Heart left ventricle (tissue), 16 donors: ENCODE measurements around the gene HDGFL1. TPM values are rescaled to one million over a fixed set of nuclear protein-coding genes. Genes with fewer than 3 reads are reported as not detected.
A peak's percentile ranks its signal among the peaks of the same experiment; 100 is the strongest.

Source experiments
- ATAC-seq, 4 donors: fragments of 200-7000 bp; cut with Tn5 transposase; one replicate each; pipeline ENCODE4 v1.9.1; 2020 to 2022; ENCODE audit warnings: moderate library complexity in 4 of 4, mild to moderate bottlenecking in 3 of 4, moderate number of reproducible peaks in 1 of 4
- DNase-seq, 5 donors: peaks; one replicate each; pipeline ENCODE4 v3.0.0-alpha.2; 2020
- H3K27ac ChIP-seq, 12 donors: fragments of 200-600 bp; sonication (generic) in 4 of 12; one replicate each; pipeline versions ENCODE4 v1.5.0 to v1.8.0; 2016 to 2022; ENCODE audit warnings: mild to moderate bottlenecking in 2 of 12
- H3K27me3 ChIP-seq, 9 donors: fragments of 200-600 bp; sonication (generic) in 2 of 9; one replicate each; pipeline versions ENCODE4 v1.5.1 to v1.8.0; 2016 to 2022; ENCODE audit warnings: mild to moderate bottlenecking in 3 of 9
- H3K36me3 ChIP-seq, 9 donors: fragments of 200-600 bp; sonication (generic) in 2 of 9; one replicate each; pipeline versions ENCODE4 v1.5.0 to v1.8.0; 2018 to 2022; ENCODE audit warnings: mild to moderate bottlenecking in 2 of 9
- H3K4me1 ChIP-seq, 12 donors: fragments of 200-600 bp; sonication (generic) in 4 of 12; one replicate each; pipeline versions ENCODE4 v1.5.0 to v1.8.0; 2016 to 2022; ENCODE audit warnings: mild to moderate bottlenecking in 3 of 12
- H3K4me3 ChIP-seq, 12 donors: fragments of 200-600 bp; sonication (generic) in 4 of 12; one replicate each; pipeline versions ENCODE4 v1.5.0 to v1.8.0; 2017 to 2022; ENCODE audit warnings: mild to moderate bottlenecking in 9 of 12, moderate library complexity in 4 of 12
- H3K9me3 ChIP-seq, 12 donors: fragments of 200-600 bp; sonication (generic) in 4 of 12; one replicate each; pipeline versions ENCODE4 v1.5.0 to v1.8.0; 2016 to 2022; ENCODE audit warnings: mild to moderate bottlenecking in 1 of 12
- CTCF ChIP-seq, 12 donors: fragments of 200-600 bp; sonication (generic) in 4 of 12; IDR thresholded peaks; one replicate each; pipeline versions ENCODE4 v1.5.0 to v1.8.0; 2018 to 2022; ENCODE audit warnings: antibody characterized with exemption in 12 of 12, mild to moderate bottlenecking in 5 of 12
- POLR2A ChIP-seq, 2 donors: fragments of 450-650 bp; IDR thresholded peaks; one replicate each; pipeline ENCODE4 v1.6.1; 2017; ENCODE audit warnings: antibody characterized with exemption in 2 of 2, mild to moderate bottlenecking in 2 of 2, moderate library complexity in 2 of 2
- WGBS, 4 donors: extraction: QIAGEN DNeasy Blood & Tissue Kit in 2 of 4; methylation state at CpG; one replicate each; pipeline versions ENCODE4 v1.1.5 to v1.1.7; 2013 to 2018; 5-methylcytosine and 5-hydroxymethylcytosine counted together
- intact Hi-C, 10 donors: fragments of 100-400 bp; cut with DNase I; formaldehyde crosslinking; loops; one replicate each; pipeline versions ENCODE4 v1.11.1 to v1.14.2; 2022
- polyA plus RNA-seq, 2 donors: library from polyadenylated mRNA; stranded (reverse); fragments of 200-250 nt; gene quantifications; one replicate each; pipeline ENCODE4 v1.2.3, GENCODE V29; 2013
- total RNA-seq, 9 donors: library from RNA; depleted of rRNA in 2 of 9; stranded (reverse); fragments of >200 nt in 2 of 9; fragmentation: NEBNext Ultra II Directional in 3 of 9; extraction: Animal tissue kit (Norgen Biotek cat#: 25700) in 3 of 9; gene quantifications; one replicate each; pipeline versions ENCODE4 v1.1.0 to v1.2.4, GENCODE V29; 2016 to 2023
- donor health status: ischemic (EF 13 %, LVEDD 7.1; RV severe dilation, severe dysfunction).
- donor health status: healthy with polysubstance abuse.
- donor health status: DM: no; HTN: yes; CAD: no.
- donor health status: DM: no; HTN: no; CAD: no.
- donor health status: ischemic (EF 25% LVEDD 6.9; RV normal size, moderate dysfunction).
- donor health status: ischemic (EF 25% LVEDD 5.7; RV mildly dilated, moderate dysfunction).
- donor health status: healthy.
- donor health status: DM: yes; HTN: yes; CAD: no.
- donor health status: ischemic (EF 35%, LVEDD 5.7; RV mildly dilated, moderate dysfunction).
- donor health status: nonischemic (EF 11% LVEDD 7.7; RV severe dilation, severe dysfunction).
- donor health status: DM: yes; HTN: yes; CAD: no.
- donor health status: PGD.
- donor health status: ischemic (EF 29% LVEDD 5.4; RV normal size, mild dysfunction).
- donor health status: nonischemic (EF 23%, LVEDD 6.1; RV moderate dilation, normal function).

Gene HDGFL1
- total and polyA plus RNA-seq, 11 donors = not detected

- ATAC-seq = no peak
- DNase-seq = no peak
- Histone ChIP-seq H3K27me3 (no peaks in the 10 kb centered on the region), H3K4me3 (no peak overlapping the region), H3K27ac (no peak overlapping the region), H3K4me1 (peaks cover 0 to 3% (median 0%) of the 10 kb centered on the region in 12 donors), H3K36me3 (no peaks in the 10 kb centered on the region), H3K9me3 (no peaks in the 10 kb centered on the region)
- intact Hi-C loops = no loop called here
- no peak for TF ChIP-seq CTCF (IDR thresholded peaks at IDR 0.05)
- no peak for TF ChIP-seq POLR2A (IDR thresholded peaks at IDR 0.05)
- 92 to 94% (median 93%) methylated on average over 2 of the region's 2 CpGs for WGBS, 4 donors
These were observed 36.4 kb downstream of the HDGFL1 start for GRCh38 chr6:22605736-22606135.

GRCh38 chr6:22610127-22610526 is 40.8 kb downstream of the HDGFL1 start:
- Histone ChIP-seq H3K4me3 (no peak overlapping the region), H3K9me3 (no peaks in the 10 kb centered on the region), H3K27ac (no peak overlapping the region), H3K36me3 (no peaks in the 10 kb centered on the region), H3K27me3 (no peaks in the 10 kb centered on the region), H3K4me1 (peaks cover 0 to 30% (median 20%) of the 10 kb centered on the region in 12 donors)
- ATAC-seq (no peak), DNase-seq (no peak)
- WGBS, 4 donors = 74 to 92% (median 85%) methylated on average over 4 of the region's 4 CpGs
- TF ChIP-seq POLR2A (IDR thresholded peaks at IDR 0.05) (no peak), CTCF (IDR thresholded peaks at IDR 0.05) (no peak)
- intact Hi-C loops = loop anchor here in 1 of 10 donors (5.0 kb wide), 1 partner anchor 62 kb away; no protein-coding TSS in a partner anchor

GRCh38 chr6:22612236-22612635 is 42.9 kb downstream of the HDGFL1 start:
- no peak overlapping the region for H3K4me3 ChIP-seq
- TF ChIP-seq CTCF (IDR thresholded peaks at IDR 0.05) = no peak
- TF ChIP-seq POLR2A (IDR thresholded peaks at IDR 0.05) = no peak
- WGBS, 4 donors = 34 to 49% (median 44%) methylated on average over 3 of the region's 3 CpGs
- ATAC-seq (peak; percentile 37 to 74 (median 56)), DNase-seq (no peak)
- H3K27me3 ChIP-seq = no peaks in the 10 kb centered on the region
- no peaks in the 10 kb centered on the region for H3K36me3 ChIP-seq
- peak overlapping the region in 11 of 12 donors; percentile 12 to 80 (median 48) for H3K27ac ChIP-seq
- peaks cover 0 to 20% (median 8%) of the 10 kb centered on the region in 12 donors for H3K9me3 ChIP-seq
- peaks cover 0 to 30% (median 20%) of the 10 kb centered on the region in 12 donors for H3K4me1 ChIP-seq
- intact Hi-C loops = loop anchor here in 1 of 10 donors (5.0 kb wide), 1 partner anchor 60 kb away; no protein-coding TSS in a partner anchor

- ATAC-seq = no peak
- Histone ChIP-seq H3K36me3 (no peaks in the 10 kb centered on the region), H3K27me3 (no peaks in the 10 kb centered on the region), H3K9me3 (peaks cover 0 to 28% (median 14%) of the 10 kb centered on the region in 12 donors), H3K4me1 (peaks cover 0 to 30% (median 20%) of the 10 kb centered on the region in 12 donors), H3K27ac (peak overlapping the region in 10 of 12 donors; percentile 12 to 80 (median 49)), H3K4me3 (no peak overlapping the region)
- TF ChIP-seq POLR2A (IDR thresholded peaks at IDR 0.05) (no peak), CTCF (IDR thresholded peaks at IDR 0.05) (no peak)
- intact Hi-C loops = loop anchor here in 1 of 10 donors (5.0 kb wide), 1 partner anchor 59 kb away; no protein-coding TSS in a partner anchor
- WGBS, 4 donors = 48 to 77% (median 58%) methylated on average over 1 of the region's 1 CpG
- DNase-seq = no peak
These were observed 43.7 kb downstream of the HDGFL1 start for GRCh38 chr6:22613051-22613450.
